K562 (cell line): ENCODE measurements around the gene B3GNT7. TPM values are rescaled to one million over a fixed set of nuclear protein-coding genes. Genes with fewer than 3 reads are reported as not detected.

Source experiments
- ATAC-seq: fragments of 200-7000 bp; cut with Tn5 transposase; 3 replicates; pipeline ENCODE4 v1.9.1; 2020; ENCODE audit warnings: moderate library complexity
- BruUV-seq: library from RNA; stranded (reverse); fragments of 400-500 nt; replicated peaks from 2 replicates; lab custom pipeline; 2021; lab: Mats Ljungman, UMichigan
- CTCF ChIA-PET: fragments of 300-600 bp; formaldehyde crosslinking; extraction: SDS; loops from one replicate; lab custom pipeline; 2021; ENCODE audit warnings: low intra/inter-chr PET ratio; lab: Yijun Ruan, JAX
- POLR2A ChIA-PET: fragments of 300-600, 350-650 bp; sonication (Branson Sonifier 250); formaldehyde crosslinking; extraction: SDS; loops from one replicate; lab custom pipeline; 2021; ENCODE audit warnings: antibody characterized with exemption, inconsistent platforms; lab: Yijun Ruan, JAX
- DNase-seq, 4 experiments: peaks; one replicate each; pipeline versions ENCODE4 v3.0.0 to v3.0.0-alpha.2; 2011 to 2018; ENCODE audit warnings: low spot score in 3 of 4, mixed read lengths in 3 of 4; ENCODE audit errors: extremely low read depth in 1 of 4
- FAIRE-seq: peaks from 2 replicates; lab custom pipeline; 2011; peaks lifted over from hg19 to GRCh38; lab: Jason Lieb, UNC
- H2AFZ ChIP-seq: 2 replicates; pipeline ENCODE4 v1.6.0; 2011; ENCODE audit warnings: low read depth, low read length, control low read depth, inconsistent platforms
- H3K27ac ChIP-seq: fragments of 200-600 bp; 3 replicates; pipeline ENCODE4 v1.8.0; 2011; ENCODE audit warnings: low read depth, mild to moderate bottlenecking, control low read depth, inconsistent platforms, low read length, moderate library complexity, mixed read lengths; ENCODE audit errors: extremely low read depth
- H3K27me3 ChIP-seq, 2 experiments: fragments of 300-600 bp in 1 of 2; 2 replicates in 1 of 2; 3 replicates in 1 of 2; pipeline versions ENCODE4 v1.6.0 to v1.8.0; 2011; ENCODE audit warnings: inconsistent platforms in 2 of 2, low read length in 2 of 2, mild to moderate bottlenecking in 1 of 2, mixed read lengths in 1 of 2, moderate library complexity in 1 of 2; ENCODE audit not compliant: control insufficient read depth in 2 of 2, insufficient read depth in 2 of 2
- H3K36me3 ChIP-seq: fragments of 300-600 bp; 3 replicates; pipeline ENCODE4 v1.8.0; 2011; ENCODE audit warnings: mild to moderate bottlenecking, low read length, inconsistent platforms; ENCODE audit not compliant: control insufficient read depth, insufficient read depth
- H3K4me1 ChIP-seq, 2 experiments: fragments of 200-600 bp in 1 of 2; replicated peaks in 1 of 2; 2 replicates in 1 of 2; 3 replicates in 1 of 2; pipeline versions ENCODE4 v1.5.1 to v1.8.0; 2011; ENCODE audit warnings: inconsistent platforms in 2 of 2, low read length in 2 of 2, mild to moderate bottlenecking in 1 of 2, mixed read lengths in 1 of 2, moderate library complexity in 1 of 2; ENCODE audit not compliant: control insufficient read depth in 2 of 2, insufficient read depth in 2 of 2
- H3K4me2 ChIP-seq: 2 replicates; pipeline ENCODE4 v1.6.1; 2011; ENCODE audit warnings: low read length, control low read depth, inconsistent platforms, mixed read lengths; ENCODE audit not compliant: insufficient read depth
- H3K4me3 ChIP-seq: fragments of 200-600 bp; sonication (generic), shearing (Covaris generic); 2 replicates; pipeline ENCODE4 v1.5.1; 2016; ENCODE audit warnings: control low read depth, inconsistent platforms
- H3K79me2 ChIP-seq: fragments of 200-600 bp; 3 replicates; pipeline ENCODE4 v1.8.0; 2011; ENCODE audit warnings: low read length, inconsistent platforms; ENCODE audit not compliant: control insufficient read depth, insufficient read depth
- H3K9ac ChIP-seq, 2 experiments: 2 replicates each; pipeline versions ENCODE4 v1.6.0 to v1.6.1; 2011; ENCODE audit warnings: low read depth in 2 of 2, low read length in 2 of 2, control low read depth in 1 of 2, inconsistent platforms in 1 of 2, mild to moderate bottlenecking in 1 of 2, mixed read lengths in 1 of 2; ENCODE audit not compliant: insufficient read depth in 1 of 2
- H3K9me1 ChIP-seq: one replicate; pipeline ENCODE4 v1.6.0; 2011; ENCODE audit warnings: inconsistent platforms, mild to moderate bottlenecking, low read length, moderate library complexity; ENCODE audit not compliant: control insufficient read depth, insufficient read depth
- H3K9me3 ChIP-seq: replicated peaks from 2 replicates; pipeline ENCODE4 v1.5.1; 2011; ENCODE audit warnings: low read depth, low read length, inconsistent platforms; ENCODE audit not compliant: control insufficient read depth, insufficient read depth
- H4K20me1 ChIP-seq: replicated peaks from 2 replicates; pipeline ENCODE4 v1.6.1; 2011; ENCODE audit warnings: low read length, inconsistent platforms, mixed read lengths; ENCODE audit not compliant: control insufficient read depth, insufficient read depth
- AFF4 ChIP-seq: sonication (generic); formaldehyde crosslinking; IDR thresholded peaks from 2 replicates; pipeline ENCODE4 v1.8.0; 2023; ENCODE audit warnings: mild to moderate bottlenecking, missing genetic modification reagents
- FOXK1 ChIP-seq: sonication (generic); formaldehyde crosslinking; IDR thresholded peaks from 2 replicates; pipeline ENCODE4 v1.8.0; 2022; ENCODE audit warnings: missing genetic modification reagents, mild to moderate bottlenecking, borderline replicate concordance
- GTF2B ChIP-seq: IDR thresholded peaks from 2 replicates; pipeline ENCODE4 v1.6.1; 2011; ENCODE audit not compliant: insufficient read length; ENCODE audit errors: extremely low read depth
- MCM3 ChIP-seq: fragments of 450-650 bp; IDR thresholded peaks from 2 replicates; pipeline ENCODE4 v1.6.1; 2016
- NR2C1 ChIP-seq, 2 experiments: fragments of 450-650 bp; IDR thresholded peaks; 2 replicates each; pipeline ENCODE4 v1.6.1; 2017; ENCODE audit warnings: mild to moderate bottlenecking in 2 of 2, antibody characterized with exemption in 1 of 2, inconsistent platforms in 1 of 2, missing compliant biosample characterization in 1 of 2, missing genetic modification characterization in 1 of 2
- TCF15 ChIP-seq: fragments of 250-450 bp; sonication (Bioruptor Pico); IDR thresholded peaks from 2 replicates; pipeline ENCODE4 v1.8.0; 2022; ENCODE audit warnings: moderate library complexity, mild to moderate bottlenecking, inconsistent platforms
- ZNF263 ChIP-seq: sonication (generic); formaldehyde crosslinking; IDR thresholded peaks from 2 replicates; pipeline ENCODE4 v1.8.0; 2022; ENCODE audit warnings: mild to moderate bottlenecking, missing genetic modification reagents, borderline replicate concordance
- ZNF507 ChIP-seq: conservative IDR thresholded peaks from 2 replicates; pipeline ENCODE4 v1.6.1; 2017; ENCODE audit warnings: missing genetic modification characterization, missing compliant biosample characterization
- WGBS: fragments of 100-300 bp; shearing (Covaris generic); methylation state at CpG from one replicate; pipeline ENCODE4 v1.1.6; 2016; ENCODE audit warnings: low coverage, mixed read lengths; ENCODE audit not compliant: insufficient coverage; ENCODE audit errors: missing lambda C conversion rate; 5-methylcytosine and 5-hydroxymethylcytosine counted together
- in situ Hi-C: fragments of 300-500 bp; cut with MboI; formaldehyde crosslinking; loops from 4 replicates; pipeline ENCODE4 v1.15.0; 2018; ENCODE audit warnings: inconsistent platforms, mixed read lengths
- intact Hi-C: fragments of 100-400 bp; cut with micrococcal nuclease; formaldehyde crosslinking; loops from 2 replicates; pipeline ENCODE4 v1.14.2; 2022
- polyA plus RNA-seq, 8 experiments: library from polyadenylated mRNA; depleted of rRNA in 4 of 8; stranded (reverse) in 5 of 8; unstranded in 3 of 8; fragments of >200 nt; fragmentation: Nextera tagmentation in 2 of 8; fragmentation: Illumina TruSeq in 1 of 8; extraction: Ambion mirVana in 2 of 8; extraction: Trizol in 1 of 8; gene quantifications; 2 replicates each; pipeline versions ENCODE4 v1.2.1 to v1.2.3, GENCODE V29; 2011 to 2014; ENCODE audit warnings: inconsistent platforms in 1 of 8, missing spikeins in 1 of 8
- total RNA-seq, 7 experiments: library from RNA; depleted of rRNA in 6 of 7; stranded (reverse); fragments of >200 nt in 6 of 7; fragmentation: Illumina TruSeq in 2 of 7; extraction: Trizol in 2 of 7; gene quantifications; 2 replicates each; pipeline versions ENCODE4 v1.2.1 to v1.2.3, GENCODE V29; 2011 to 2021; ENCODE audit warnings: low replicate concordance in 1 of 7

Gene B3GNT7
- total and polyA plus RNA-seq, 9 of the 15 experiments (the other 6 are each of a cell fraction or from before 2014, with no cell fraction given): 0.20 TPM; not detected in 8

- Histone ChIP-seq H3K9me1 (no peaks in the 10 kb centered on the region), H3K4me2 (no peak overlapping the region), H2AFZ (no peak overlapping the region), H3K27ac (no peak overlapping the region)
- ATAC-seq: no peak
- TF ChIP-seq ZNF507 (tag): no peak
- TF ChIP-seq MCM3: no peak
- TF ChIP-seq NR2C1 (IDR thresholded peaks at IDR 0.05): no peak
- TF ChIP-seq NR2C1 (tag; IDR thresholded peaks at IDR 0.05): no peak
- no peak for TF ChIP-seq GTF2B
- TF ChIP-seq TCF15: no peak
- TF ChIP-seq ZNF263 (CRISPR knock-in tag): no peak
- no peak for TF ChIP-seq AFF4
- no peak for TF ChIP-seq FOXK1
- TF ChIP-seq, all 486 proteins: peak for 0
- peaks cover 13 to 14% of the 10 kb centered on the region in 2 experiments; a peak in 4 of 5 replicates for H3K4me1 ChIP-seq
- ChIA-PET POLR2A (interaction anchor here (0.5 to 0.6 kb wide), 2 partner anchors 17 kb away, joined by 3 read pairs; no protein-coding TSS in a partner anchor), CTCF (no interaction called here)
- DNase-seq: no peak
- H3K4me3 ChIP-seq: no peak overlapping the region
- 49% methylated on average over 8 of the region's 21 CpGs for WGBS
- H4K20me1 ChIP-seq: no peaks in the 10 kb centered on the region
- H3K9me3 ChIP-seq: no peaks in the 10 kb centered on the region
- no peaks in the 10 kb centered on the region for H3K79me2 ChIP-seq
- in situ Hi-C loops (no loop called here), intact Hi-C loops (no loop called here)
- no peaks in the 10 kb centered on the region for H3K36me3 ChIP-seq
- H3K9ac ChIP-seq: peak overlapping the region in 1 of 2 experiments; percentile 20; a peak in 1 of 4 replicates
- no TSS peak for BruUV-seq
- H3K27me3 ChIP-seq: peaks cover 0 to 7% of the 10 kb centered on the region in 2 experiments; a peak in 1 of 5 replicates
- no peak for FAIRE-seq
Observed at GRCh38 chr2:231370749-231371429, 24.6 kb upstream of the B3GNT7 start.
